ENCODE data around the gene LGALS16. TPM values are rescaled to one million over a fixed set of nuclear protein-coding genes. Genes with fewer than 3 reads are reported as not detected.

Gene LGALS16
- total and polyA plus RNA-seq, 2 donors (not counting 3 experiments of a cell fraction or from before 2014, with no cell fraction given): not detected

GRCh38 chr19:39671739-39672363 lies 16.1 kb downstream of the LGALS16 start:
- Histone ChIP-seq H3K36me3 (ENCODE audit: control insufficient read depth in 2 of 2, extremely low read depth in 1 of 2, insufficient read depth in 2 of 2, low read length in 2 of 2) (no peaks in the 10 kb centered on the region), H3K4me3 (replicated peaks in 1 of 3; ENCODE audit: insufficient read depth in 1 of 3, low read depth in 1 of 3, low read length in 3 of 3) (no peak overlapping the region), H3K4me2 (ENCODE audit: insufficient read depth, low read length) (no peak overlapping the region), H3K79me2 (ENCODE audit: control insufficient read depth, insufficient read depth, low read length) (no peaks in the 10 kb centered on the region), H3K9me1 (replicated peaks; ENCODE audit: control insufficient read depth, extremely low read depth, insufficient read depth, low read length) (no peaks in the 10 kb centered on the region), H2AFZ (ENCODE audit: low read depth, low read length) (no peak overlapping the region), H3K27me3 (ENCODE audit: control insufficient read depth in 2 of 2, insufficient read depth in 2 of 2, low read length in 2 of 2) (peaks cover 3 to 5% of the 10 kb centered on the region in 2 experiments), H3K4me1 (ENCODE audit: control insufficient read depth, extremely low read depth, insufficient read depth, low read length) (no peaks in the 10 kb centered on the region), H3K27ac (ENCODE audit: insufficient read depth, low read depth, low read length) (no peak overlapping the region), H4K20me1 (replicated peaks; ENCODE audit: control insufficient read depth, extremely low read depth, insufficient read depth, low read length) (no peaks in the 10 kb centered on the region), H3K9ac (replicated peaks; ENCODE audit: extremely low read depth, insufficient read depth, low read length) (no peak overlapping the region), H3K9me3 (replicated peaks; ENCODE audit: control insufficient read depth, insufficient read depth, low read length) (no peaks in the 10 kb centered on the region)
- intact Hi-C loops (cut with micrococcal nuclease) (loop anchor here (1.0 kb wide), 1 partner anchor 121 kb away; no protein-coding TSS in a partner anchor), dilution Hi-C loops (cut with MboI; ENCODE audit: extremely low pct_ligation_motif_present, low sequenced_read_pairs) (loop anchor here (10.0 kb wide), 1 partner anchor 107 kb away; no protein-coding TSS in a partner anchor)
- DNase-seq (ENCODE audit: low read depth, low spot score) (peak; percentile 44), FAIRE-seq (peak; percentile 87)
- peak; percentile 10 for TF ChIP-seq MAX (IDR thresholded peaks at IDR 0.05; ENCODE audit: insufficient read depth, insufficient read length)
- TF ChIP-seq FOS (IDR thresholded peaks at IDR 0.05; ENCODE audit: borderline replicate concordance, insufficient read depth, low read length): no peak
- TF ChIP-seq POLR2A (IDR thresholded peaks at IDR 0.05; ENCODE audit: low read depth, low read length): no peak
- TF ChIP-seq CTCF (IDR thresholded peaks at IDR 0.05; ENCODE audit: extremely low read depth in 1 of 2, insufficient read depth in 1 of 2, low read depth in 1 of 2, low read length in 2 of 2): peak; percentile 29 to 39
- TF ChIP-seq POLR2AphosphoS5 (IDR thresholded peaks at IDR 0.05; ENCODE audit: insufficient read depth, low read depth, low read length): no peak
- ChIA-PET CTCF (interaction anchor here (0.6 to 4.6 kb wide), 10 partner anchors 118 to 231 kb away, joined by 3 to 78 read pairs (median 5); no protein-coding TSS in a partner anchor), POLR2A (no interaction called here)
- no TSS peak for BruUV-seq (replicated peaks)

Data from endothelial cell of umbilical vein (primary cell).